ENCODE data around the gene XRCC3.

The XRCC3 gene

GRCh38 chr14:103715052-103716000 lies at the start of gene XRCC3, which contains the start of gene ZFYVE21:
Gene XRCC3 (minus strand): TSS chr14:103715451. CDS start chr14:103711087, 4,364 bp downstream.
Gene ZFYVE21 (plus strand): TSS chr14:103715810. CDS start chr14:103715842, 32 bp downstream.
- H3K4me3 ChIP-seq (replicated peaks in 1 of 2; ENCODE audit: low read depth in 2 of 2, low read length in 2 of 2) = peak within 1 kb of the TSS; percentile 67 to 80
- no peak for TF ChIP-seq CTCF (IDR thresholded peaks at IDR 0.05; ENCODE audit: low read depth, low read length)
- peak; percentile 99 to 100 for DNase-seq (ENCODE audit: low read depth in 2 of 2)

GRCh38 chr14:103763730-103764488 lies 48.7 kb upstream of the XRCC3 start:
- DNase-seq (ENCODE audit: low read depth in 2 of 2) = no peak
- no peak for TF ChIP-seq CTCF (IDR thresholded peaks at IDR 0.05; ENCODE audit: low read depth, low read length)
- H3K4me3 ChIP-seq (replicated peaks in 1 of 2; ENCODE audit: low read depth in 2 of 2, low read length in 2 of 2) = no peak overlapping the region

- TF ChIP-seq CTCF (IDR thresholded peaks at IDR 0.05; ENCODE audit: low read depth, low read length) = no peak
- DNase-seq (ENCODE audit: low read depth in 2 of 2) = no peak
- H3K4me3 ChIP-seq (replicated peaks in 1 of 2; ENCODE audit: low read depth in 2 of 2, low read length in 2 of 2) = no peak overlapping the region
Observed at GRCh38 chr14:103762541-103762940, 47.3 kb upstream of the XRCC3 start.

GRCh38 chr14:103762036-103762435 lies 46.8 kb upstream of the XRCC3 start:
- peak in 1 of 2 donors; percentile 7 for DNase-seq (ENCODE audit: low read depth in 2 of 2)
- no peak overlapping the region for H3K4me3 ChIP-seq (replicated peaks in 1 of 2; ENCODE audit: low read depth in 2 of 2, low read length in 2 of 2)
- TF ChIP-seq CTCF (IDR thresholded peaks at IDR 0.05; ENCODE audit: low read depth, low read length) = no peak

GRCh38 chr14:103758059-103758776 lies 43.0 kb upstream of the XRCC3 start:
- TF ChIP-seq CTCF (IDR thresholded peaks at IDR 0.05; ENCODE audit: low read depth, low read length) = no peak
- H3K4me3 ChIP-seq (replicated peaks in 1 of 2; ENCODE audit: low read depth in 2 of 2, low read length in 2 of 2) = no peak overlapping the region
- no peak for DNase-seq (ENCODE audit: low read depth in 2 of 2)

- H3K4me3 ChIP-seq (replicated peaks in 1 of 2; ENCODE audit: low read depth in 2 of 2, low read length in 2 of 2) = no peak overlapping the region
- DNase-seq (ENCODE audit: low read depth in 2 of 2) = no peak
- TF ChIP-seq CTCF (IDR thresholded peaks at IDR 0.05; ENCODE audit: low read depth, low read length) = no peak
Observed at GRCh38 chr14:103755060-103755459, 39.8 kb upstream of the XRCC3 start.

Measured in cardiac fibroblast (primary cell).